GM18502 (cell line): ENCODE measurements around the gene TIAM1.

Experiments used
- ATAC-seq: cut with Tn5 transposase; IDR thresholded peaks from one replicate; pipeline ENCODE4 v1.9.1; 2021; ENCODE audit warnings: mild to moderate bottlenecking; ENCODE audit not compliant: unreplicated experiment, poor library complexity

TIAM1 gene

DNA sequence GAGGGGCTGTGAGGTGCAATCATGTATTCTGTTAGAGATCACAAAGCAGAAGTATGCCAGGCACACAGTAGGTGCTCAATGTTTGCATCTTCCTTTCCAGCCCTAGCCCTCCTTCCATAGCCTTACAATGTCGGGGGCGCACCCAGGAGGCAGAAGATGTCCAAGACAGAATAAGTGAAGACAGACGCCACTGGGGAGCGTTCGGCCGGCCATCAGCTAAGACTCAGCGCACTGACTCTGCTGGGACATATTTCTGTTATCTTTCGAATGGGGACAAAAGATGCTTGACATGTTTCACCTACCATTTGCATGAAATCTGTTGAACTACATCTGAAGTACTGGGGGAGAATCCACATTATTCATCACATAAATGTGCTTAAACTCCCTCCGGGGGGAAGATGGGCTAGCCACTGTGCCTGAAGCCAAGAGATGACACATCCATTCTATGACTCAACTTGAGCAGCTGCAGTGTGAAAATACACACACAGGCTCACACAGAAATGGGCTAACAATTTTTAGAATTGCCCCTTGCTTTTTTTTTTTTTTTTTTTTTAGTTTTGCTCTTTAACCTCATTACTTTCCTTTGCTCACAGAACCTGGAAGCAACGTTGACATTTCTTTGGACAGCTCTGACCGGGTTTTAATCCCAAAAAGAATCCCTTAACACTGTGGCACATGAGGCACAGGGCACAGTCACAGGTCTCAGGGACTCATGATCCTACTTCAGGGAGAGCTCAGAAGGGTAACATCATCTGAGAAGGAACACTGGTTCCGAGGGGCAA, 7.9 kb downstream of the TIAM1 start:
- ATAC-seq, result no peak

DNA sequence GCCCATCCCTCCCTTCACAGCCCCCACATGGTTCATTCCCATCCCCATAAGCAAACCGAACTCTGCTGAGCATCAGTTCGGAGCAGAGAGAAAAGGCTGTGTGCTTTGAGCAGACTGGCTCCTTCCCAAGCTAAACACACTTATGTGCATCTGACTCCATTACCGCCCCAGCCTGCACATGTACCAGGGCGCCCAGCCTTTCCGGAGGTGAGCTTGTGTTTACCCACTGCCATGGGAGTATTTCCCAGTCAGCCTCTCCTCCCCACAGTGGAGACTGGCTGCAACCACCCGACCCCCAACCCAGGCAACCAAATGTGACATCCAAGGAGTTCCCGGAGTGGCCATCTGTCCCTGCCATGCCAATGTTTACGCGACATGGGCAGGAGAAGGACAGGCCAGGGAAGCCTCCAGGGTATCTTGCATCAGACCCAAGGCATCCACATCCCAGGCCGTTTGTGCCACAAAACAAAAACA, 9.4 kb downstream of the TIAM1 start:
- ATAC-seq, result no peak

DNA sequence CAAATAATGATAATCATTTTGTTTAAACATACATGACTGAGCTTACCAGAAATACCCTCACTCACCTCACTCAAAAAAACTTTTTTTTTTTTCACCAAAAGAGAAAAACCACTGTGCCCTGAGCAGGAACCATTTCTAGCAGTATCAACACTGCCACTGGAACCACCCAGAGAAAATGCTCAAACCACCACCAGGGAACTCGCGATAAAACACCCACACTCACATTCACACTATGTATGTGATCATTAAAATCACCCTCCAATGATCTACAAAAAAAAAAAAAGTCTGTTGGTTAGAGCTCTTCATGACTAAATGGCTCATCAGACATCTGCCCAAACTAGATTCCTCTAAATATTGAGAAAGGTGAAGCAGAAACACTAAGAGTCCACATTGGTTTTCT, 11.5 kb downstream of the TIAM1 start:
- ATAC-seq, result no peak

DNA sequence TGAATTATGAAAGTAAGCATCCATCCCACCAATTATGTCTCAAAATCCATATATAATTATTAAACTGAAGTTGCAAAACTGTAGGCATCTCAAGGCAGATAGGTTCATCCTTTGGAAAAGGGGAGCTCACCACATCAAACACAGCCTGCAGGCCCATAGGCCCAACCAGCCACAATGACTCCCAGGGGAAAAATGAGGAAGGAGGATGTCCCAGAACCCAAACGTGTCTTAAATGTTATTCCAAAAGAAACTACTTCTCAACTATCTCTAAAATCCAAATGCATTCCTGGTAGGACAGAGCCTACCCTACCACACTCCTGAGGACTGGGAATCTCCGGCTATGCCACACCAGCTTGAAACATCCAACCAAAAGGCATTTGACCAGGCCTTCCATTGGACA, 12.8 kb downstream of the TIAM1 start:
- no peak for ATAC-seq

DNA sequence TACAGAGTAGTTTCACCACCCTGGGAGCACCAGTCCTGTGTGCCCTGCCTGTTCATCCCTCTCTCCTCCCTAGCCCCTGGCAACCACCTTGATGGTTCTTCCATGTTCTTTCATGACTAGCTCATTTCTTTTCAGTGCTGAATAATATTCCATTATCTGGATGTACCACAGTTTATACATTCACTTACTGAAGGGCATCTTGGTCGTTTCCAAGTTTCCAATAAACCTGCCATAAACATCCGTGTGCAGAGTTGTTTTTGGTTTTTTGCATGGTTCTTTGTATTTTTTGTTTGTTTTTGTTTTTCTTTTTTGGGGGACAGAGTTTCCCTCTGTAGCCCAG, 13.9 kb downstream of the TIAM1 start:
- ATAC-seq, result no peak

DNA sequence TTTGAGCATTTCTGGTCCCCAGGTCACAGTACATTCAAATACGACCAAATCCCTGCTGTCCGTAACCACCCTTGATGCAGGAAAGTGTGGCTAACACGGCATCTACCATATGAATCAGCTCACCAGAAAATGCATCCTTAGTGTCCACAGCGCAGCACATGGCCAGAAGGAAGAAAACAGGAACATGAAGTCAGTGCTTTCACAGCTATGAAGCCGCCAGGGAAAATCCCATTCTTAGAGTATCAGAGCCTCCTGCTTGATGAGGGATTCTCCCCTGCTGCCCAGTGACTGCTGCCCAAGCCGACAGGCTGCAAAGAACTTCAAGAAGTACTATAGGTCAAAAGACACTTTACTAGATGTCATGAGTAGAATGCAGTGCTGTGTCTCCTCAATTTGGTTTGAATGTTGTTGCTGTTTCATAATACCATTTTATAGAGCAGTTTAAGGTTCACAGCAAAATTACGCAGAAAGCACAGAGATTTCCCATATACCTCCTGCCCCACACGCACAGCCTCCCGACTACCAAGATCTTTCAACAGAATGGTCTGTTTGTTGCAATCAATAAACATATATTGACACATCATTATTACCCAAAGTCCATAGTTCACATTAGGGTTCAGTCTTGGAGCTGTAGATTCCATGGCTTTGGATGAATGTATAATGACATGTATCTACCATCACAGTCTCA, 14.5 kb downstream of the TIAM1 start:
- no peak for ATAC-seq

DNA sequence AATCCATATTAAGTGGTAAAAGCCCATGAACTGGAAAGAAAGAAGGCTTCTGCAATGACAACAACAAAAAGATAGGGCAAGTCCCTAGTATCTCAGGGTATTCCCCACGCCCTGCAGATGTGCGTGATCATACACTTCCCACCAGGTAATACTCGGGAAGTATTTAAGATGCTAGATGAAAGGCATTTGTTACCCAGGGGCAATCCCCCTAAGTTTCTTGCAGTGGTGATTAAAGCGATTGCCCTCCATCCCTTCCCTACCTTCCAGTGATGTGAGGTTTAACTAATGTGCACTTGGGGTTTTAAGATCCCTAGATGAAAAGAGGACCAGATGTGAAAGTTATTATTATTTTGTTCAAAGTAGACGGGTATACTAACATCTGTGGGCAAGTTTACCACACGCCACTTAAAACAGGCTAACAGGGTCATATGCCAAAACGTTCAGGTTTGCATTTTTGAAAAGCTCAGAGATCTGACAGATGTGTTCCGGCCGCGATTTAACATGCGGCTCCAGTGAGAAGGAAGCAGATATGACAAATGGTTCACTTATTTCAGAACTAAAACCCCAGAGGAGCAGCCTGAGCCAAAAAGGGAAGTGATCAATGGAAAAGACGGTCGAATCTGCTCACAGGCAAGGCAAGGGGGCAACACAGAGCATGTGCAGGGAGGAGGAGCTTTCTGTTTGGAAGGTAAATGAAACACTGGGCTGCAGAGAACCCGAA, 17.4 kb downstream of the TIAM1 start:
- peak; percentile 98 for ATAC-seq

DNA sequence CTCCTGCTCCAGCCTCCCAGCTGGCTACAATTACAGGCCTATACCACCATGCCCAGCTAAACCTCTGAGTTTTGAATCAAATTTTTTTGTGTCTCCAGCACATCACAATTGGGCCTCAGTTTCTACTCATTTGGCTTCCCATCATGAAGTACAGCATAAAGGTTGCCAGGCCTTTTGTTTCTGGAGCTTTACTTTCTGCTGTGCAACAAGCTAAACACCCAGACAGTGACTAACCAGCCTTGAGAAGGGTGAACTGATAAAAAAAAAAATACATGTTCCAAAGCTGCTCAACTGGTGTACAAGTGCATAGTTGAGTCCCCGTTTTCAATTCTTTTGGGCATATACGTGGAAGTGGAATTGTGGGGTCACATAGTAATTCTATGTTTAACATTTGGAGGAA, 25.1 kb downstream of the TIAM1 start:
- no peak for ATAC-seq

DNA sequence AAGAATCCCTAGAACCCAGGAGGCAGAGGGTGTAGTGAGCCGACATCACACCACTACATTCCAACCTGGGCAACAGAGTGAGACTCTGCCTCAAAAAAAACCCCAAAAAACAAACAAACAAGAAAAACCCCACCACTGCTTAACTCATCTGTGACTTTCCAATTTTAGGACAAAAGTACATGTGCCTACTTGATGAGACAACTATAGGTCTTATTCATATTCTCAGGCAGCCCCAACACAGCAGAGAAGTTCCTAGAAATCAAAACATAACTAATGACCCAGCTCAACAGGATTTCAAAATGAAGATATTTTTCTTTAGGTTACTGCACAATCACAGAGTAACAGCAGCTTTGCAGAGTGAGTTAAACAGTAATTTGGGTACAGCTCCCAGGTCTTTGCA, 26.4 kb downstream of the TIAM1 start:
- ATAC-seq, result no peak

DNA sequence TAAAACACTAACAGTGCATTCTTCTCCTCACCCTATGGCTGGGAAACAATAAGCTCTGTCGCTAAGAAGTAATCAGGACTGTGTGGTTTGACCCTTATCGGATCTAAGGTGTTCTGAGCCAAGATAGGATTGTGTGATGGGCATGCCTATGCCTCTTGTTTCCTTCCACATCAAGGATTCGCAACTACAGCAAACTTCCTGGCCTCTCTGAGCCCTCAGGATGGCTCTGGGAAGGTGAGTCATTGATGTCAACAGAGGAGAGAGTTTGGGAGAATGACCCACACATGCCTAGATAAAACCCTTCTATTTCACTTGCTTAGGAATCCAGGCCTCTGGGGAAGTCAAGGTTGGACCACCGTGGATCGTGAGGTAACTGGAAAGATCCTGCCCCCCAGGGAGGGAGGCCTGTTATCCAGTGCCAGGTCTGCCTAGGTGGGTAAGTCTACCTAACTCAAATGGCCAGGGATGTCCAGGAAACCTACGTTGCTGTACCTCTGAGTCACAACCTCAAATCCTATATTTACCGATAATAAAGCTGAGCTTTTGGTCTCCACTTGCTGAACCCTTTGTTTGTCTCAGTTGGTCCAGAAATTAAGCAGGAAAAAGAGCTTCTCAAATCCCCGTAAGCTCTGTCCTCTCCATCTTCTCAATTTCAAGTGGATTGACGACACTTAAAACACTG, 27.4 kb downstream of the TIAM1 start:
- no peak for ATAC-seq

DNA sequence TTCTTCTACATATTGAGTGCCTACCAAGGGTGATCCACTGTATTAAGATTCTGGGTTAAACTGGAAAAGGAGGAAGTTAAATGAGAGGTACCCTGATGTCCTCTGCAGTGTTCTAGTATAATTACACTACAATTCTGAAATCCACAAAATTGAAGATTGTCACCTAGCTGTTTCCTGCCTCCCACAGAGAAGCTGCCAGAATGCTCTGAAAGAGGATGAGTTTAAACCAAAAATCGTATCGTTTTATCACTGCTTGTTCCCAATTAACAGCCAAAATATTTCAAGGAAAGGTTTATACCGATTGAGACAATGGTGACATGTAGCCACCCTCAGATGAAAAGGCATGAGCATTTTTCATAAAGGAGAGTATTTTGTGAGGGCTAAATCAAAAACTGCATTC, 28.0 kb downstream of the TIAM1 start:
- ATAC-seq, result no peak

DNA sequence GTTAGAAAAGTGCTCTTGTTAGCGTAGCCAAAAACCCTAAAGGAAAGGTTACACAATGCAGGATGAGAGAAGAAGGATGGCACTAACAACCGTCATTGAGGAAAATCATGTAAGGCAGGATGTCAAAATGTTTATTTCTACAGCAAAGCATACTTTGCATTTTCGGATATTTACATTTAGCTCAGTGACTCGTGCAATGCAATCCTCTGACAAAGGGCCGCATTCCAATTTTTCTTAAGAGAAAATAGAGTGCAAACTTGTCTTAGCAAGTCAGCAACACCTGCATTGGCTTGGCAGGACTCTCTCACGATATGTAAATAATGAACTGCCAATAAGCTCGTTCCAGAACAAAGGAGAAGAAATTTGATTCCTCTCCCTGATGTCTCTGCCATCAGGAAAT, 33.3 kb downstream of the TIAM1 start:
- ATAC-seq, result no peak

DNA sequence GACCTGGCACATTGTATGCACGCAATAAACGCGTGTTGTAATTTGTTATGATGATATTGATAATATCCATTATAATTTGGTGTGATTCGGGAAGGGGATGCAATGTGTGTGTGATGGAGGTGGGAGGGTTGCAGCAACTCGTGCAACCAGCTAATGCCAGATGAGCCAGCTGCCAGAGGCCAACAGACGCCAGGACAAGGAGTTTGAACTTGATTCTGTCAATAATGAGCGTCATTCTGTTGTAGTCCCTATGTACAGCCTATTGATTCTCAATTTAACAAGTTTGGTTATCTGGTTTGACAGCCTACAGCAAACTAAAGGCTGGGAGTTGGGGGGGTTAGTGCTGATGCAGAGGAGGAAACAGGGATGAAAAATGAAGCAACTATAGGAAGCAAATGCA, 35.5 kb downstream of the TIAM1 start:
- ATAC-seq, result no peak

DNA sequence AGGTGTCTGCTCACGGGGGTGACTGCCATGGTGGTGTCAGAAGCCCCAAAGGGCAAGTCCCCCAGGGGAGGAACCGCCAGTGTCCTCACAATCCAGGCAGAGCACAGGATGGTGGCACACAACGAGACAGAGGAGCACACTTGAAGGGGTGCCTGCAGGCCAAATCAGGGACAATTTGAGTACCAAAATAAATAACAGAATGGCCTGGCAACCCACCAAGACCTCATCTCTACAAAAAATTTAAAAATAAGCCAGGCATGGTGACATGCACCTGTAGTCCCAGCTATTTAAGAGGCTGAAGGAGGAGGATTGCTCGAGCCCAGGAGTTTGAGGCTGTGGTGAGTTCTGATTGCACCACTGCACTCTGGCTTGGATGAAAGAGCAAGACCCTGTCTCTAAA, 38.2 kb downstream of the TIAM1 start:
- no peak for ATAC-seq

DNA sequence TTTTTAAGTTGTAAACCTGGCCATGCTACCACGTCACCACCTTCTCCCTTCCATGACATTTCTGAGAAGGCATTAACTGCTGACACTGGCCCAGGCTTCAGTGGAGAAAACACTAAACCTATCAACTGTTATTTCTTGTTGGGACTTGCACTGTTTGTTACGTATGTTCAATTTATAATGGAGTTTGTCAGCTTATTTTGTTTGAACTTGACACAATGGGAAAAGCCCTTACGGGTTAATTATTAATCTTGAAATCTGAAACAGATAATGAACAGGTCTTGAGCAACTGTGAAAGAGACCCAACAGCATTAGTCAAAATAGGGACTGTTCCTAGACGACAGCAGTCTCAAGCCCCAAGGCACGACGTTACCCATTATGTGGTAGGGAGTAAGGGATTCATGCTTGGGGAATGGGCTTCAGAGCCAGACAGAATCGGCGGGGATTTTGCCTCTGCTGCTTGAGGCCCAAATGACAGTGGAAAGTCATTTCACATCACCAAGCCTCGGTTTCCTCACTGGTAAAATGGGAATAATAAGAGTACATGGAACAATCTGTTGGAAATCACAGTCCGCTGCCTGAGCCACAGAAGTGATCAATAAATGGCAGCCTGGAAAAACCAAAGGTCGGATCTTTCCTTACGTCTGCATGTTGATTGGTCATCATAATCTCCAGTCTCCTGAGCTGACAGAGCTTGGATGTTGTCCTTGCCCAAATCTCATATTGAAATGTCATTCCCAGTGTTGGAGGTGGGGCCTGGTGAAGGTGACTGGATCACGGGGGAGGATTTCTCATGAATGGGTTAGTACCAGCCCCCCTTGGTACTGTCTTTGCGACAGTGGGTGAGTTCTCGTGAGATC, 44.5 kb downstream of the TIAM1 start:
- no peak for ATAC-seq

DNA sequence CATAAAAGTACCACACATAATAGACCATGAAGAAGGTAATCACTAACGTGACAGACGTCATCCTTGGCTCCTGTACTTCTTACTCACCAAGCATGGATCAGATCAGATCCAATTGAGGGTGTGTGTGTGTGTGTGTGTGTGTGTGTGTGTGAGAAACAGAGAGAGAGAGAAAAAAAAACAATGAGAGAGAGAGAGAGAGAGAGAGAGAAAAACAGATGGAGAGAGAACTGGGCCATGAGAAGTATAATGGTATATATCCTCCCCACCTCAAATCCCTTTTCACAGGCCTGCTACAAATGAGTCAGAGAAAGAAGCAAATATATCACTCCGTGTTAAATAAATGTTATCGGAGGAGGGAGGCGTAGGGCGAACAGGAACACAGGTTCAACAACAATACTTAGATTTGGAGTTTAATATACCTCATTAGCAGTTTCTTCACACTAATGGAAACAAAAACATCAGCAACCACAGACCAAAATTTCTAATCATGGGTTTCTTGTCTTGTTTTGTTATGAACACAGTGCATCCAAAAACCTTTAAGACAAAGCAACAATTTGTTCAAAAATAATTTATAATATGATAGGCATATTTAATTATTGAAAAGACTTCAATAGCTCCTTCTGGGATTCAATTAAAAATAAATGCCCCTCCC, 45.3 kb downstream of the TIAM1 start:
- ATAC-seq, result no peak

DNA sequence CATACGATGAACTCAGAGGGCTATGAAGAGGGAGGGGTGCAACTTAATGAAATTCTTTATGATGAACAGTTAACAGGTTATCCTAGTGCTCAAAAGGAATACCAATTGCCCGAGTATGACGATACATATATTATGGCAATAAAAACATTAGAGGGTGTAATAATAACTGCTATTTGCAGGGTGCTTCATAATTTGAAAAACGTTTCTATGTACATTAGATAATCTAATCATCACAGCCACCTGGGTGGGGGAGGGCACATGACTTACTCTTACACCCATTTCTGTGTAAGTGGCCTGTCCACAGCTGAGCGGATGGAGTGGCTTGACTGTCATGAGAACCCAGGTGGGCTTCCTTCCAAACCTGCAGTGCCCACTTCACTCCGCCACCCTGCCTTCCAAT, 46.3 kb downstream of the TIAM1 start:
- no peak for ATAC-seq

DNA sequence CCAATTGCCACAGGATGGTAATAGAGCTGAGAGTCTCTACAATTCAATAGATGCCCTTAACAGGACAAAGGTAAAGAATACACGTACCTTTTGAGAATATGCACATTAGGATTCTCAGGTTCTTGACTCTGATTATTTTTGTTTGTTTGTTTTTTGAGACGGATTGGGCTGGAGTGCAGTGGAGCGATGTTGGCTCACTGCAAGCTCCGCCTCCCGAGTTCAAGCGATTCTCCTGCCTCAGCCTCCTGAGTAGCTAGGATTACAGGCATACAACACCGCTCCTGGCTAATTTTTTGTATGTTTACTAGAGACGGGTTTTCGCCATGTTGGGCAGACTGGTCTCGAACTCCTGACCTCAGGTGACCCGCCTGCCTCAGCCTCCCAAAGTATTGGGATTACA, 48.4 kb downstream of the TIAM1 start:
- ATAC-seq, result no peak

DNA sequence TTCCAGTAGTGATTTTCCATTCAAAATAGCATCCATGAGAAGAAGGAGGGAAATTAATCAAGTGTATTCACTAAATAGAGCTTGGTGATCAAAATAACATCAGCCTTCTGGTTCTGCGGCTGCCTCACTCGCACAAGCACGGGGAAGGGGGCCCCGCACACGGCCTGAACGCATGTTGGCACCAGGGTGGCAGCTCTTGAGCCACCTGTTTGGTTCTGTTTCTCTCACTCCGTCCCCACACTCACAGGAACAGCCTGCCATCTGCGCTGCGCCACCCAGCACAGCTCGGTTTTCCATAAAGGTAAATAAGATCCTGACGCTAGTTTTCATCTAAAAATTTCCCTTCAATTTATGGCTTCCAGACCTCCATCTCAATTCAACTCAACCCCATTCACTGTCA, 49.4 kb downstream of the TIAM1 start:
- no peak for ATAC-seq

DNA sequence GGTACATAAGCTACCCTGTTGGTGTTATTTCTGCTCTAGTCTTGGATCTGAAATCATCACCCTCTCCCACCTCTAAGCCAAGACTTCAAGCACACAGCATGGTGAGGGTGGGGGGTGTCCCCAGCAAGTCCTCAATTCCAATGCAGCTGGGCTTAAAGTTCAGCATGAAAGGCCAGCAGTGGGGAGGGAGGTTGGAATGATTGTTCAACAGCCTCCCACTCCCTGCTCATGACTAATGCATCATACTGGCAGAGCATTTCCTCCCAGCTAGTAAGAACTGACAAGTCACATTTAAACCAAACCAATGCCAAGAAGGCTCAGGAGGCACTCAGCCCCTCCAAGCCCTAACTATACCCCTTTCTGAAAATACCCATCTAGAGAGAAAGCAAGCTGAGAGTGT, 50.1 kb downstream of the TIAM1 start:
- ATAC-seq, result no peak
